Stimulated activated CD8-positive, alpha-beta memory T cell treated with anti-CD3 and anti-CD28 coated beads, Interleukin-7, amount 100 ng/mL, for 4 hours (primary cell): ENCODE results near the gene PRDM8.
"Not testable (repeated sequence)": the region's sequence is repeated elsewhere in the genome, so short reads cannot be mapped to it uniquely, and the experiment has no call there.

Experiments used
- DNase-seq, 2 donors: peaks; one replicate each; pipeline ENCODE4 v3.0.0-alpha.2; 2020; ENCODE audit warnings: low read depth in 2 of 2

Gene PRDM8

GRCh38 chr4:80226094-80226493 is 28.8 kb downstream of the PRDM8 start:
- no peak for DNase-seq

GRCh38 chr4:80228460-80228859 is 31.2 kb downstream of the PRDM8 start:
- DNase-seq, result no peak

GRCh38 chr4:80229128-80229527 is 31.8 kb downstream of the PRDM8 start:
- DNase-seq, result no peak

GRCh38 chr4:80229590-80229989 is 32.3 kb downstream of the PRDM8 start:
- no peak for DNase-seq

- no peak for DNase-seq
These were observed 33.9 kb downstream of the PRDM8 start for GRCh38 chr4:80231180-80231579.

- DNase-seq, result no peak
These were observed 35.5 kb downstream of the PRDM8 start for GRCh38 chr4:80232707-80233370.

- no peak for DNase-seq
These were observed 36.1 kb downstream of the PRDM8 start for GRCh38 chr4:80233390-80233789.

GRCh38 chr4:80235451-80235850 is 38.1 kb downstream of the PRDM8 start:
- DNase-seq, result no peak

- DNase-seq, result no peak
These were observed 40.7 kb downstream of the PRDM8 start for GRCh38 chr4:80237992-80238391.

GRCh38 chr4:80239480-80240150 is 42.3 kb downstream of the PRDM8 start:
- no peak for DNase-seq

GRCh38 chr4:80240976-80241375 is 43.7 kb downstream of the PRDM8 start:
- no peak for DNase-seq

GRCh38 chr4:80243274-80244018 is 46.1 kb downstream of the PRDM8 start:
- no peak for DNase-seq

GRCh38 chr4:80247484-80247883 is 50.2 kb downstream of the PRDM8 start:
- not testable (repeated sequence) for DNase-seq

- DNase-seq, result no peak
These were observed 51.8 kb downstream of the PRDM8 start for GRCh38 chr4:80249144-80249543.

GRCh38 chr4:80252427-80252826 is 55.1 kb downstream of the PRDM8 start:
- DNase-seq, result no peak

GRCh38 chr4:80252953-80253352 is 55.6 kb downstream of the PRDM8 start:
- DNase-seq, result no peak

GRCh38 chr4:80253510-80253909 is 56.2 kb downstream of the PRDM8 start:
- DNase-seq, result no peak
